ENCODE measurements around the gene DPYSL5.

GRCh38 chr2:26820932-26821331 is 27.0 kb upstream of the DPYSL5 start:
- no peak for TF ChIP-seq CTCF (IDR thresholded peaks at IDR 0.05; ENCODE audit: control extremely low read depth in 1 of 3, insufficient read depth in 1 of 3, low read depth in 1 of 3, low read length in 3 of 3)
- TF ChIP-seq TAF1 (IDR thresholded peaks at IDR 0.05; ENCODE audit: low read depth, low read length), result no peak
- TF ChIP-seq JUND (IDR thresholded peaks at IDR 0.05; ENCODE audit: low read length), result no peak
- TF ChIP-seq POU5F1 (IDR thresholded peaks at IDR 0.05; ENCODE audit: low read depth, low read length), result no peak
- TF ChIP-seq CHD2 (IDR thresholded peaks at IDR 0.05; ENCODE audit: low read length), result no peak
- TF ChIP-seq GABPA (IDR thresholded peaks at IDR 0.05; ENCODE audit: borderline replicate concordance, insufficient read depth, low read length), result no peak
- TF ChIP-seq EP300 (IDR thresholded peaks at IDR 0.05; ENCODE audit: borderline replicate concordance in 1 of 2, low read depth in 2 of 2, low read length in 2 of 2), result no peak
- TF ChIP-seq ASH2L (IDR thresholded peaks at IDR 0.05; ENCODE audit: low read length), result no peak
